RPMI7951 (cell line): ENCODE measurements around the gene C12orf57. TPM values are rescaled to one million over a fixed set of nuclear protein-coding genes. Genes with fewer than 3 reads are reported as not detected.

ENCODE experiments used
- DNase-seq: peaks from one replicate; pipeline ENCODE4 v3.0.0-alpha.2; 2012; ENCODE audit warnings: low read depth
- total RNA-seq: library from RNA; depleted of rRNA; stranded (reverse); fragments of >200 nt; shearing (Covaris generic); gene quantifications from 2 replicates; pipeline ENCODE4 v1.2.3, GENCODE V29; 2014

C12orf57 gene
- total RNA-seq, 1 experiment from 2014 or later: 245 TPM

- peak; percentile 57 for DNase-seq
Measured at GRCh38 chr12:6953442-6954315, 9.9 kb downstream of the C12orf57 start.

DNA sequence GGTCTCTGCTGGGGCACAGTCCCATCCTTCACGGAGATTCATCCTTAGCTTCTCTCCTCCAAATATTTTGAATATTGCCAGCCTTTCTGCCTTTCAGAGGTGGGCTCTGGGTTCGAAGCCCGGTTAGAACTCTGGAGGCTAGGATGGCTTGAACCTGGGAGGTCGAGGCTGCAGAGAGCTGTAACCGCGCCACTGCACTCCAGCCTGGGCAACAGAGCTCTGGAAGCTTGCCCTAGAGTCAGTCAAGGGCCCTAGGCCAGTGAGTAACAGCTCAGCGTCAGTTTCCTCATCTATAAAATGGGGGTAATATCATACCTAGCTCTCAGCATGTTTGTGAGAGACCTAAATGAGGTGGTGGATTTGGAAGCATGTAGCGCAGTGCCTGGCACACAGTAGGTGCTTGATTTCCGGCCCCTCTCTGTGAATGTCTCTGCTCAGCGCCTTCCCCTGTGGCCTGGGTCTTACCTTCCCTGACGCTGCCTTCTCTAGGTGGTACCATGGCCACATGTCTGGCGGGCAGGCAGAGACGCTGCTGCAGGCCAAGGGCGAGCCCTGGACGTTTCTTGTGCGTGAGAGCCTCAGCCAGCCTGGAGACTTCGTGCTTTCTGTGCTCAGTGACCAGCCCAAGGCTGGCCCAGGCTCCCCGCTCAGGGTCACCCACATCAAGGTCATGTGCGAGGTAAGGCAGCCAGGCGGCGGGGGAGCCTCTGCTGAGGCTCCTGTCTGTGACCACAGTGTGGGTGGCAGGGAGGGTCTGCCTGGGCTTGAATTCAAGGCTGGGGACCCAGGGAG lies 10.7 kb downstream of the C12orf57 start:
- DNase-seq: no peak

DNA sequence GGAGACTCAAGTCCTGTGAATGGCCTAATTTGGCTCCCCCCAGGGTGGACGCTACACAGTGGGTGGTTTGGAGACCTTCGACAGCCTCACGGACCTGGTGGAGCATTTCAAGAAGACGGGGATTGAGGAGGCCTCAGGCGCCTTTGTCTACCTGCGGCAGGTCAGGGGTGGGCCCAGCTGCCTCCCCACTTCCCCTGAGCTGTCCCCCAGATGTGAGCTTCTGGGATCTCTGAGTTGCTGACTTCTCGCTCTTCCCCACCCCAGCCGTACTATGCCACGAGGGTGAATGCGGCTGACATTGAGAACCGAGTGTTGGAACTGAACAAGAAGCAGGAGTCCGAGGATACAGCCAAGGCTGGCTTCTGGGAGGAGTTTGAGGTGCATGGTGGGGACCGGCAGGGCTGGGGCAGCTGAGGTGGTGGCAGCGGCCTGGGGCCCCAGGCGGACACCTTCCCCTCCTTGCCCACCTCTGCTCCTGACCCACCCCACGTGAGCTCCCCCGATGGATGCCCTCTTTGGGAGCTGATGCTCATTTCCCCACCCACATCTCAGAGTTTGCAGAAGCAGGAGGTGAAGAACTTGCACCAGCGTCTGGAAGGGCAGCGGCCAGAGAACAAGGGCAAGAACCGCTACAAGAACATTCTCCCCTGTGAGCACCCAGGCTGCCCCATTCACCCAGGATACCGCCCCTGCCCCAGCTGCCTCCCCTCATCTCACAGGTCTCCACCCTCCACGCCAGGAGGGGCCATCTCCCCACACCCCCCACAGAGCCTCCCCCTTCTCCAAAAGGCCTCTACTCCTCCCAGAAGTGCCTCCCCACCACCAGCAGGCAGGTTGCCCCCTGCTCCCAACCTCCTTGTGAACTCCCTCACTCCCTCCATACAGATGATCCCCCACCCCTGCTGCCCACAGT lies 11.5 kb downstream of the C12orf57 start:
- DNase-seq: no peak

DNA sequence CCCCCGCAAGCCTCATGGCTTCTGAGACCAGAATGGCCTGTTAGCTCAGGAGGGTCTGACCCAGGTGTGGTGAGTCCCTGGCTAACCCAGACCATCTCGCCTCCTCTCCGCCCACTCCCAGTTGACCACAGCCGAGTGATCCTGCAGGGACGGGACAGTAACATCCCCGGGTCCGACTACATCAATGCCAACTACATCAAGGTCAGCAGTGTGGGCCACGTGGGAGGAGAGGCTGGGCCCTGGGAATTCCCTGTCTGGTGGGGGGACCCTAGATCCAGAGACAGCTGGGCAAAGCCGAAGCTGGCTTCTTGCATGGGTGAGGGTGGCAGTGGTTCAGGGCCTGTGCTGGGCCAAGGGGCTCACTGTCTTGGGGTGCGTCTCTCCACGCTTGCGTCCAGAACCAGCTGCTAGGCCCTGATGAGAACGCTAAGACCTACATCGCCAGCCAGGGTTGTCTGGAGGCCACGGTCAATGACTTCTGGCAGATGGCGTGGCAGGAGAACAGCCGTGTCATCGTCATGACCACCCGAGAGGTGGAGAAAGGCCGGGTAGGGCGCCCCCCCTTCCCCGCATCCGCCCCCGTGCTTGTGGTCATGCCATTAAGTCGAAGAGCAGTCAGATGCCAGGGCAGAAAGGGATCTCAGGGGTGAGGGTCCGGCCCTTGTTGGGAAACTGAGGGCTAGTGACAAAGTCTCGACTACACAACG lies 12.4 kb downstream of the C12orf57 start:
- DNase-seq: no peak

DNA sequence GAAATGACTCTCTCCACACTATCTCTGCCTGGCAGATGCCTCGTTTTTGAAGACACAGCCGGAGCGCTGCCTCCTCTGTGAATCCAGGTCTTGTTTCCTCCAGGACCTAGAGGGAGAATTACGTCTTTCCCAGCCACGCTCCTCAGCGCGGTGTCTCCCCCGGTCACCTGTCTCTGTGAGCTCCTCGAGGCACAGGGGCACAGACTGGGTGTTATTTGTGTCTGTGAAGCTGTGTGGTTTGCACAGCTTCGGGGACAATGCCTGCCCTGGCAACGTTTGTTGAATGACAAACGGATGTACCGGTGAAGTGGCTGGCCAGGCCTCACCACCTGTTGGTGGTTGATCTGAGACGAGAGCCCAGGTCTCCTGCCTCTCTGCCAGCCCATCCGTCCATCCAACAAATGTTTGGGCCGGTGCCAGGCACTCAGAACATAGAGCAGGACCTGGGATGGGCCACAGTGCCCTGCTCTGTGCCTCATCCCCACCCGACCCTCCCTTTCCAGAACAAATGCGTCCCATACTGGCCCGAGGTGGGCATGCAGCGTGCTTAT lies 13.4 kb downstream of the C12orf57 start:
- DNase-seq: no peak

DNA sequence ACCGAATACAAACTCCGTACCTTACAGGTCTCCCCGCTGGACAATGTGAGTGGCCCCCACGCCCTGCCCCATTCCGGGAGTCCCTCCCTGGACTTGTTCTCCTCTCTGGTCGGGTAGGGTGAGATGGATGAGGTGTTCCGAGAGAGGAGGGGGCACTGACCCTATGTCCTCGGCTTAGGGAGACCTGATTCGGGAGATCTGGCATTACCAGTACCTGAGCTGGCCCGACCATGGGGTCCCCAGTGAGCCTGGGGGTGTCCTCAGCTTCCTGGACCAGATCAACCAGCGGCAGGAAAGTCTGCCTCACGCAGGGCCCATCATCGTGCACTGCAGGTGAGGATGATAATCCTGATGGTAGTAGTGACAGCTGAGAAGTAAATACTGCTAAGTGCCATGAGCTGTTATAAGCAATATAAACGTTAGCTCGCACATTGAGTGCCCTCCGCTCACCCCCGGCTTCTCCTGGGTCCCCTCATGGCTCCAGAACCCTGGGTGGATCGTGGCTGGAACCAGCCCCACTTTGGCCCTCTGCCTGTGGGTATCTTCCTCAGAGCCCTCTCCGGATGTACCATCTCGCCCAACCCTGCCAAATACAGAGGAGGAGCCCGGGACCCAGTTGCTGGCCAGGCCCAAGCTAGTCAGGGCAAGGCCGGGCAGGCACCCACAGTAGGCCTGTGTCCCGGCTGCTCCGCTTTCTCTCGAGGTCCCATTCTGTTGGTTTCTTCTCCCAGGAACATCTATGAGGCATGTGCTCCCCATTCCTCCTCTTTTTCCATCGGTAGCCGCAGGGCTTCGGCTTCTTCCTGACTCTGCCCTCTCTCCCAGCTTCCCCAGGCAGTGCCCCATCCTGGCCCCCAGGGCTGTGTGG lies 14.2 kb downstream of the C12orf57 start:
- no peak for DNase-seq

- DNase-seq: no peak
Measured at GRCh38 chr12:6958609-6959057, 14.8 kb downstream of the C12orf57 start.

DNA sequence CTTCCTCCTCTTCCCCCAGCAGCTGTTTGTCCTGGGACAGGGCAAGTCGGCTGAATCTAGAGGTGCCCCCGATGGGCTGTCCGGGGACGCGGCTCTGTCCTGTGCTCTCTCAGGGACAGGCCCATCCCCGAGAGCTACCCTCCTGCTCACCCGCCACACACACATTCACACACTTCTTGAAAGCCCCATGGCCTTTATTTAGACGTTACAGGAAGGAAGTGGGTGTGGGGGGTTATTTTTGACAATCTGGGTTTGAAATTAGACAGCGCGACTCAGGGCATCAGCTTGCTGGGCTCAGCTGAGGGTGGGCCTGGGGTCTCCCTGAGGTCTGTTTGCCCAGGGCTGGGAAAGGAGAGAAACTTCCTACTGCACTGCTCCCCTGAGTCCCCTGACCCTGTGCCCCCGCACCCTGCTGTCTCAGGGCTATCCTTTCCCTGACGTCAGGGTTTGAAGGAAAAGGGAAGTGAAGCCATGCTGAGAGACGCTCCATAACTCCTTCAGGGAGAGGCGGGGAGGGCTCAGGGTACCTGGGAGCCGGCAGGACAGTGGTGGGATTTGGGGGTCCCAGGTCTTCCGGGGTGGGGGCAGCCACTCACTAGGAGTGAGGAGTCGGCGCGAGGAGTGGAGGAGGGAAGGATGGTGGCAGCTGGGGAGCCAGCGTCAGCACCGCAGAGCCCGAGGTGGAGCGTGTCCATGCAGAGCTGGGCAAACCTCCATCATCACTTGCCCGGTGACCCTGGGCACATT lies 15.4 kb downstream of the C12orf57 start:
- no peak for DNase-seq

DNA sequence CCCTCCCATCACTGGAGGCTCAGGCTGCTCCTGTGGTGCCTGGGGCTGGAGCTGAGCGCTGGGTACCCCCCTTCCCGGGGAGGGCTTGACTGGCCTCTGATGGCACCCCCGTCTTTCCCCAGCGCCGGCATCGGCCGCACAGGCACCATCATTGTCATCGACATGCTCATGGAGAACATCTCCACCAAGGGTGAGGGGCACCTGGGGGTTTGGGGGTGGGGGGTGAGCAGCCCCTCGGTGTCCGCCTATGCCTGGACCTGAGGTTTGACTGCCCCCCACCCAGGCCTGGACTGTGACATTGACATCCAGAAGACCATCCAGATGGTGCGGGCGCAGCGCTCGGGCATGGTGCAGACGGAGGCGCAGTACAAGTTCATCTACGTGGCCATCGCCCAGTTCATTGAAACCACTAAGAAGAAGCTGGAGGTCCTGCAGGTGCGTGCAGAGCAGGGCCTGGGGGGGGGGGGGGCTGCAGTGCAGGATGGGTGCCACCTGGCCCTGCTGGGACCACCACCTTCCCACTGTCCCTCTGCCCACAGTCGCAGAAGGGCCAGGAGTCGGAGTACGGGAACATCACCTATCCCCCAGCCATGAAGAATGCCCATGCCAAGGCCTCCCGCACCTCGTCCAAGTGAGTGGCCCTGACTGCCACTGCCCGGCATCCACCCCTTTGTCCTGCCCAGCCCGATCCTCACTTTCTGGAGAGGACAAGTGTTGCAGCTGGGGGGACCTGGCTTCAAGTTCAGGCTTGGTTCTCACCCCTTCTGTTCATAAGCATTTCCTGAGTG lies 16.2 kb downstream of the C12orf57 start:
- DNase-seq: no peak

DNA sequence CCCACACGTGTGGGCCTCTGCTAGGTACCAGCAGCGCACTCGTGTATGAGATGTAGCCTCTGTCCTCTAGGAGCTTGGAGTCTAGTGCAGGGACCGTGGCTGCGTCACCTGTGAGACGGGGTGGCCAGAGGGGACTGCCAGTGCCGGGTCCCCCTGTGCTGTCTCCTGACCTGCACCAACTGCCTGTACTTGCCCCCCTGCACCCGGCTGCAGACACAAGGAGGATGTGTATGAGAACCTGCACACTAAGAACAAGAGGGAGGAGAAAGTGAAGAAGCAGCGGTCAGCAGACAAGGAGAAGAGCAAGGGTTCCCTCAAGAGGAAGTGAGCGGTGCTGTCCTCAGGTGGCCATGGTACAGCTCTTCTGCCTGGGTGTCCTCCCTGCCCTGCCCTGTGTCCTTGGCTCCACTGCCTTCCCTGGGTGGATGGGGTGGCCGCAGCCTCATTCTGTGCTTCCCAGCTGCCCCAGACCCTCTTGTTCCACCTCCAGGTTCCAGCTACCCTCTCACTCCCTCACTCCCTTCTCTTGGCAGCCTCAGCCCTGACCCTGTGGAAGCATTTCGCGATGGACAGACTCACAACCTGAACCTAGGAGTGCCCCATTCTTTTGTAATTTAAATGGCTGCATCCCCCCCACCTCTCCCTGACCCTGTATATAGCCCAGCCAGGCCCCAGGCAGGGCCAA lies 16.9 kb downstream of the C12orf57 start:
- peak; percentile 41 for DNase-seq

DNA sequence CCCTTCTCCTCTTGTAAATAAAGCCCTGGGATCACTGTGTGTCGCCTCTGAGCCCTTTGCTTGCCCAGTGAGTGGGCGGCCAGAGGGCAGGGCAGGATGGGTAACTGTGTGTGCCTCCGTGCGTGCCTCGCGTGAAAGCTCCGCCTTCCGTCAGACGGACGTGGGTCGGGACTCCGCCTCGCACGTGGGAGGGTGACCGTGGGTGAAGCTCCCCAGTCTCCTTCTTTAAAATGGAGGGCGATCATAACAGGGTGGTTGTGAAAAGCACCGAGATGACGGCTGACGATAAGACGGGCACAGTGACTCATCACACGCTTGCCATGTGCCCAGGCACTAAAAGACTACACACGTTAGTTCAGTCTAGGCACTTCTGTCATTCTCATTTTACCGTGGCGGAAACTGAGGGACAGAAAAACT lies 17.5 kb downstream of the C12orf57 start:
- peak; percentile 81 for DNase-seq

GRCh38 chr12:6961695-6962284 lies 18.0 kb downstream of the C12orf57 start:
- DNase-seq: peak; percentile 68

GRCh38 chr12:6962285-6963015 lies 18.6 kb downstream of the C12orf57 start:
- no peak for DNase-seq

DNA sequence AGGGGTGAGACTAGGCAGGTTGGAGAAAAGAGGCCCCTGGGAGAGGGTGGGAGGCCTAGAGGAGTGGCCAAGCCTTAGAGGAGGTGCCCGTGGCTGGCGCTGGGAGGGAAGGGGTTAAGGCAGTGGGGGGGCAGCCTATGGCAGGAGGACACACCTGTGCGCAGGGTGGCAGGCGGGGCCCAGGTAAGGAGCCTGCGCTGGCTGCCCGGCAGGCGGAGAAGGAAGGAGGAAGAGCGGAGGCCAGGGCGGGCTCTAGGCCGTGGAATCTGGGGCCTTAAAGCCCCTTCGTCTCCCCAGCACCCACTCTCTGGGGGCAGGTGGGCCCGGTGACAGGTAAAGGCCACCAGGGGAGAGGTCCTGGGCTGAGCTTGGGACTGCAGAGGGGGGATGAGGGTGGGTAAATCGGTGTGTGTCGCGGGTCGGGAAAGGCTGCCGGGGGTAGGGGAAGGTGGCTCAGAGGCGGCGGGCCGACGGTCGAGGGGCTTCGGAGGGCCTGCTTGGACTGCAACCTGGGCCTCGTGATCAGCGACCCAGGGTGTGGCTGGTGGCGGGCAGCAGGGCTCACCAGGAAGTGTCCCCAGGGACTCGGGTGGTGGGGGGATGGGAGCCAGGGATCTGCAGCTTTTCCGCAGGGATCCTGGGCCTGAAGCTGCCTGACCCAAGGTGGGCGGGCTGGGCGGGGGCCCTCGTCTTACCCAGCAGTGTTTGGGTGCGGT lies 19.4 kb downstream of the C12orf57 start:
- DNase-seq: no peak

DNA sequence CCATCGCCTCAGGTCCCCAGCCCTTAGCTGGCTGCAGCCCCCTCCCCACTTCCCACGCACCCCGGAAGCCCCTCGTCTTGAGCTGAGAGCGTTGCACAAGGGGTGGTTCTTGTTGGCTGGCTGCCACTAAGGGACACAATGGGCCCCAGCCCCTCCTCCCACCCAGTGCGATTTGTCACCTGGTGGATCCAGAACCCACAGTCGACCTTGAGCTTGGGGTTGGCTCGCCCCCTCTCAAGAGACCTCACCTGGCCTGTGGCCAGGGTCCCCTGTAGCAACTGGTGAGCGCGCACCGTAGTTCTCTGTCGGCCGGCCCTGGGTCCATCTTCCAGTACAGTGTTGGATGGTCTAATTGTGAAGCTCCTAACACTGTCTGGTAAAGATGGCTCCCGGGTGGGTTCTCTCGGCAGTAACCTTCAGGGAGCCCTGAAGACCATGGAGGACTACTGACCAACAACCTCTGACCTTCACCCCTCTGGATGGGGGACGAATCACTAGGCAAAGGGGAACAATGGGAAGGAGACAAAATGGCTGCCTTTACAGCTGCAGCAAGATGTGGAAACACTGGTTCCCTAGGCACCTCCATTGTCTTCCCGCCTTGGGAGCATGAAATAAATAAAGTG lies 20.1 kb downstream of the C12orf57 start:
- DNase-seq: no peak
